PC-3 (cell line): Measurements from ENCODE around the gene SCARB1. TPM values are rescaled to one million over a fixed set of nuclear protein-coding genes. Genes with fewer than 3 reads are reported as not detected.

ENCODE experiments used
- ATAC-seq: fragments of 200-7000 bp; cut with Tn5 transposase; 2 replicates; pipeline ENCODE4 v1.9.1; 2020; ENCODE audit warnings: mild to moderate bottlenecking, moderate library complexity
- BruUV-seq: library from RNA; stranded (reverse); fragments of 400-500 nt; replicated peaks from 2 replicates; lab custom pipeline; 2021; lab: Mats Ljungman, UMichigan
- CTCF ChIA-PET: fragments of 300-600 bp; sonication (Branson Sonifier 250); formaldehyde crosslinking; loops from one replicate; lab custom pipeline; 2022; ENCODE audit warnings: antibody characterized with exemption; lab: Charles Lee
- POLR2A ChIA-PET: fragments of 300-600 bp; sonication (Branson Sonifier 250); formaldehyde crosslinking; loops from one replicate; lab custom pipeline; 2022; ENCODE audit warnings: antibody characterized with exemption; ENCODE audit not compliant: unreplicated experiment; lab: Charles Lee
- DNase-seq: peaks from one replicate; pipeline ENCODE4 v3.0.0-alpha.2; 2015
- H2AFZ ChIP-seq: fragments of 300-600 bp; sonication (generic); 2 replicates; pipeline ENCODE4 v1.6.0; 2016; ENCODE audit warnings: antibody characterized with exemption, low read length
- H3F3A ChIP-seq: fragments of 300-600 bp; sonication (generic); one replicate; pipeline ENCODE4 v1.6.0; 2017; ENCODE audit warnings: antibody characterized with exemption, low read length, control low read depth, mild to moderate bottlenecking; ENCODE audit not compliant: unreplicated experiment
- H3K27ac ChIP-seq: fragments of 300-600 bp; sonication (generic); 2 replicates; pipeline ENCODE4 v1.5.1; 2016; ENCODE audit warnings: mild to moderate bottlenecking, low read length
- H3K27me3 ChIP-seq: fragments of 300-600 bp; sonication (generic); 2 replicates; pipeline ENCODE4 v1.6.1; 2016; ENCODE audit warnings: low read length, mixed read lengths
- H3K36me3 ChIP-seq: fragments of 300-600 bp; sonication (generic); 2 replicates; pipeline ENCODE4 v1.6.1; 2016; ENCODE audit warnings: low read depth, mixed run types, low read length, mixed read lengths
- H3K4me1 ChIP-seq: fragments of 300-600 bp; sonication (generic); 2 replicates; pipeline ENCODE4 v1.5.1; 2016; ENCODE audit warnings: low read length; ENCODE audit not compliant: insufficient read depth
- H3K4me2 ChIP-seq: fragments of 300-600 bp; sonication (generic); 2 replicates; pipeline ENCODE4 v1.6.0; 2016; ENCODE audit warnings: low read length
- H3K4me3 ChIP-seq: fragments of 300-600 bp; sonication (generic); 2 replicates; pipeline ENCODE4 v1.5.1; 2016; ENCODE audit warnings: mild to moderate bottlenecking, low read length, mixed read lengths
- H3K79me2 ChIP-seq: fragments of 300-600 bp; sonication (generic); 2 replicates; pipeline ENCODE4 v1.6.1; 2017; ENCODE audit warnings: low read length, mixed read lengths
- H3K9ac ChIP-seq: fragments of 300-600 bp; sonication (generic); 2 replicates; pipeline ENCODE4 v1.6.0; 2016; ENCODE audit warnings: mild to moderate bottlenecking, low read length
- H3K9me2 ChIP-seq: fragments of 300-600 bp; sonication (generic); replicated peaks from 2 replicates; pipeline ENCODE4 v1.6.1; 2016; ENCODE audit warnings: mixed run types, low read length, mixed read lengths
- H3K9me3 ChIP-seq: fragments of 300-600 bp; sonication (generic); 2 replicates; pipeline ENCODE4 v1.6.1; 2016; ENCODE audit warnings: low read length, mixed read lengths
- H4K20me1 ChIP-seq: fragments of 300-600 bp; sonication (generic); 2 replicates; pipeline ENCODE4 v1.6.1; 2016; ENCODE audit warnings: low read length, mixed read lengths
- CTCF ChIP-seq: fragments of 300-600 bp; sonication (generic); conservative IDR thresholded peaks from 2 replicates; pipeline ENCODE4 v1.5.1; 2017; ENCODE audit warnings: antibody characterized with exemption, low read depth, mild to moderate bottlenecking, low read length
- EZH2 ChIP-seq: fragments of 300-600 bp; sonication (generic); IDR thresholded peaks from one replicate; pipeline ENCODE4 v1.6.1; 2017; ENCODE audit warnings: antibody characterized with exemption, mild to moderate bottlenecking, low read length; ENCODE audit not compliant: unreplicated experiment
- EZH2phosphoT487 ChIP-seq: fragments of 300-600 bp; sonication (generic); IDR thresholded peaks from 2 replicates; pipeline ENCODE4 v1.6.1; 2018; ENCODE audit warnings: mild to moderate bottlenecking, antibody characterized with exemption, low read length, borderline replicate concordance
- intact Hi-C: fragments of 100-400 bp; cut with micrococcal nuclease; formaldehyde crosslinking; loops from 2 replicates; pipeline ENCODE4 v1.9.0; 2023
- total RNA-seq: library from RNA; depleted of rRNA; stranded (reverse); fragments of >200 nt; gene quantifications from 2 replicates; pipeline ENCODE4 v1.2.3, GENCODE V29; 2014

The SCARB1 gene
- total RNA-seq, 1 experiment from 2014 or later: 79.1 TPM

GRCh38 chr12:124777399-124778372 is 86.0 kb downstream of the SCARB1 start:
- Histone ChIP-seq H3K4me3 (no peak overlapping the region), H2AFZ (no peak overlapping the region), H3K36me3 (no peaks in the 10 kb centered on the region), H3K9me2 (no peaks in the 10 kb centered on the region), H3K4me2 (no peak overlapping the region), H3K27ac (no peak overlapping the region), H3K9ac (no peak overlapping the region), H3K4me1 (peaks cover 25% of the 10 kb centered on the region), H3F3A (peaks cover 7% of the 10 kb centered on the region), H3K79me2 (no peaks in the 10 kb centered on the region), H4K20me1 (no peaks in the 10 kb centered on the region), H3K27me3 (no peaks in the 10 kb centered on the region), H3K9me3 (no peaks in the 10 kb centered on the region)
- POLR2A ChIA-PET: no interaction called here
- BruUV-seq: no TSS peak
- DNase-seq: no peak
- TF ChIP-seq CTCF (no peak), EZH2 (no peak), EZH2phosphoT487 (no peak)
- CTCF ChIA-PET: no interaction called here
- intact Hi-C loops: loop anchor here (2.0 to 5.0 kb wide), 2 partner anchors 85 to 127 kb away; partner anchors contain the start of gene SCARB1
- no peak for ATAC-seq

GRCh38 chr12:124776125-124776513 is 87.5 kb downstream of the SCARB1 start:
- peak; percentile 16; the same call in 1 of the 2 replicates for ATAC-seq
- DNase-seq: no peak
- ChIA-PET POLR2A (no interaction called here), CTCF (no interaction called here)
- BruUV-seq: no TSS peak
- H2AFZ ChIP-seq: no peak overlapping the region
- H3K9me3 ChIP-seq: no peaks in the 10 kb centered on the region
- intact Hi-C loops: loop anchor here (2.0 to 5.0 kb wide), 2 partner anchors 86 to 129 kb away; partner anchors contain the start of gene SCARB1
- no peaks in the 10 kb centered on the region for H3K79me2 ChIP-seq
- H3K9ac ChIP-seq: no peak overlapping the region
- no peak for TF ChIP-seq EZH2phosphoT487
- no peak for TF ChIP-seq CTCF
- TF ChIP-seq EZH2: no peak
- H3K9me2 ChIP-seq: no peaks in the 10 kb centered on the region
- H3K4me2 ChIP-seq: 0 out of 2 replicates have a peak overlapping the region, but pooled peaks have one; percentile 3
- no peaks in the 10 kb centered on the region for H4K20me1 ChIP-seq
- peaks cover 34% of the 10 kb centered on the region for H3K4me1 ChIP-seq
- peaks cover 7% of the 10 kb centered on the region for H3F3A ChIP-seq
- H3K27me3 ChIP-seq: no peaks in the 10 kb centered on the region
- no peak overlapping the region for H3K4me3 ChIP-seq
- H3K27ac ChIP-seq: peak overlapping the region; percentile 23; the same call in 1 of the 2 replicates
- no peaks in the 10 kb centered on the region for H3K36me3 ChIP-seq
